GM23338 (cell line): ENCODE data around the gene CD3D. TPM values are rescaled to one million over a fixed set of nuclear protein-coding genes. Genes with fewer than 3 reads are reported as not detected.

Experiments
- ATAC-seq: fragments of 200-7000 bp; cut with Tn5 transposase; 3 replicates; pipeline ENCODE4 v1.9.1; 2020
- DNase-seq: peaks from one replicate; pipeline ENCODE4 v3.0.0-alpha.2; 2015; ENCODE audit warnings: low spot score
- H2AFZ ChIP-seq: fragments of 200-600 bp; sonication (generic); 2 replicates; pipeline ENCODE4 v1.8.0; 2016; ENCODE audit warnings: antibody characterized with exemption, mild to moderate bottlenecking, moderate library complexity
- H3F3A ChIP-seq: fragments of 200-600 bp; sonication (generic); replicated peaks from 2 replicates; pipeline ENCODE4 v1.8.0; 2017; ENCODE audit warnings: antibody characterized with exemption, mixed run types, low read depth
- H3K27ac ChIP-seq: fragments of 200-600 bp; sonication (generic); 2 replicates; pipeline ENCODE4 v1.6.1; 2016; ENCODE audit warnings: low read depth
- H3K27me3 ChIP-seq: fragments of 200-600 bp; sonication (generic); 2 replicates; pipeline ENCODE4 v1.8.0; 2016; ENCODE audit warnings: mild to moderate bottlenecking, mixed run types, moderate library complexity; ENCODE audit not compliant: insufficient read depth
- H3K36me3 ChIP-seq: fragments of 200-600 bp; sonication (generic); 2 replicates; pipeline ENCODE4 v1.8.0; 2016; ENCODE audit warnings: mild to moderate bottlenecking; ENCODE audit not compliant: insufficient read depth
- H3K4me1 ChIP-seq: fragments of 200-600 bp; sonication (generic); 2 replicates; pipeline ENCODE4 v1.8.0; 2016; ENCODE audit warnings: mild to moderate bottlenecking, moderate library complexity; ENCODE audit not compliant: insufficient read depth
- H3K4me2 ChIP-seq: fragments of 200-600 bp; sonication (generic); 2 replicates; pipeline ENCODE4 v1.7.1; 2017; ENCODE audit warnings: mixed run types
- H3K4me3 ChIP-seq: fragments of 200-600 bp; sonication (generic); 2 replicates; pipeline ENCODE4 v1.6.1; 2016; ENCODE audit warnings: mixed run types
- H3K79me2 ChIP-seq: fragments of 200-600 bp; sonication (generic); replicated peaks from 2 replicates; pipeline ENCODE4 v1.8.0; 2017; ENCODE audit warnings: mild to moderate bottlenecking; ENCODE audit not compliant: insufficient read depth
- H3K9me2 ChIP-seq: fragments of 200-600 bp; sonication (generic); 2 replicates; pipeline ENCODE4 v1.8.0; 2017; ENCODE audit not compliant: insufficient read depth
- H4K20me1 ChIP-seq: fragments of 200-600 bp; sonication (generic); replicated peaks from 2 replicates; pipeline ENCODE4 v1.8.0; 2017; ENCODE audit warnings: mild to moderate bottlenecking; ENCODE audit not compliant: insufficient read depth
- H3K27ac Mint-ChIP-seq: 2 replicates; pipeline ENCODE4 v1.8.0; 2020; ENCODE audit warnings: inconsistent platforms, mild to moderate bottlenecking, moderate library complexity, mixed read lengths
- H3K27me3 Mint-ChIP-seq: 3 replicates; pipeline ENCODE4 v1.8.0; 2022; ENCODE audit warnings: low read depth, mild to moderate bottlenecking, moderate library complexity, mixed read lengths, inconsistent platforms; ENCODE audit not compliant: insufficient read depth, poor library complexity
- H3K36me3 Mint-ChIP-seq: 3 replicates; pipeline ENCODE4 v1.8.0; 2021; ENCODE audit warnings: low read depth, mild to moderate bottlenecking, inconsistent platforms, moderate library complexity, mixed read lengths
- H3K4me1 Mint-ChIP-seq: 3 replicates; pipeline ENCODE4 v1.8.0; 2020; ENCODE audit warnings: mild to moderate bottlenecking, inconsistent platforms, mixed read lengths
- H3K4me3 Mint-ChIP-seq: 3 replicates; pipeline ENCODE4 v1.8.0; 2021; ENCODE audit warnings: moderate library complexity, mild to moderate bottlenecking, inconsistent platforms, mixed read lengths
- H3K9me3 Mint-ChIP-seq: 3 replicates; pipeline ENCODE4 v1.8.0; 2020; ENCODE audit warnings: moderate library complexity, mild to moderate bottlenecking, inconsistent platforms, mixed read lengths
- EZH2 ChIP-seq: fragments of 200-600 bp; sonication (generic); IDR thresholded peaks from one replicate; pipeline ENCODE4 v1.8.0; 2017; ENCODE audit warnings: antibody characterized with exemption, mild to moderate bottlenecking, low read depth; ENCODE audit not compliant: unreplicated experiment
- EZH2phosphoT487 ChIP-seq: fragments of 200-600 bp; sonication (generic); IDR thresholded peaks from one replicate; pipeline ENCODE4 v1.8.1; 2018; ENCODE audit warnings: antibody characterized with exemption; ENCODE audit not compliant: unreplicated experiment
- STAT1 ChIP-seq: IDR thresholded peaks from one replicate; pipeline ENCODE4 v1.6.1; 2016; ENCODE audit warnings: antibody characterized with exemption; ENCODE audit not compliant: unreplicated experiment
- polyA plus RNA-seq: library from polyadenylated mRNA; unstranded; fragments of >200 nt; fragmentation: Nextera tagmentation; extraction: Ambion mirVana; gene quantifications from 2 replicates; pipeline ENCODE4 v1.2.1, GENCODE V29; 2016
- total RNA-seq: library from RNA; depleted of rRNA; stranded (reverse); fragments of >200 nt; shearing (Covaris generic); gene quantifications from 2 replicates; pipeline ENCODE4 v1.2.3, GENCODE V29; 2014
- TF ChIP-seq, protein P1 (sequence below): IDR thresholded peaks from 2 replicates; pipeline ENCODE4 v1.6.1; 2016; ENCODE audit warnings: antibody characterized with exemption
- TF ChIP-seq, protein P2 (sequence below), 2 experiments: fragments of 200-600 bp in 1 of 2; sonication (generic) in 1 of 2; conservative IDR thresholded peaks; 2 replicates each; pipeline versions ENCODE4 v1.5.1 to v1.6.1; 2016 to 2017; ENCODE audit warnings: antibody characterized with exemption in 2 of 2, low read depth in 2 of 2, mild to moderate bottlenecking in 2 of 2, moderate library complexity in 1 of 2
- TF ChIP-seq, protein P3 (sequence below): fragments of 250-450 bp; sonication (Bioruptor Pico); IDR thresholded peaks from 2 replicates; pipeline ENCODE4 v1.5.0; 2020; ENCODE audit warnings: mild to moderate bottlenecking, moderate library complexity

The CD3D gene
- total and polyA plus RNA-seq, 2 experiments from 2014 or later: not detected

DNA sequence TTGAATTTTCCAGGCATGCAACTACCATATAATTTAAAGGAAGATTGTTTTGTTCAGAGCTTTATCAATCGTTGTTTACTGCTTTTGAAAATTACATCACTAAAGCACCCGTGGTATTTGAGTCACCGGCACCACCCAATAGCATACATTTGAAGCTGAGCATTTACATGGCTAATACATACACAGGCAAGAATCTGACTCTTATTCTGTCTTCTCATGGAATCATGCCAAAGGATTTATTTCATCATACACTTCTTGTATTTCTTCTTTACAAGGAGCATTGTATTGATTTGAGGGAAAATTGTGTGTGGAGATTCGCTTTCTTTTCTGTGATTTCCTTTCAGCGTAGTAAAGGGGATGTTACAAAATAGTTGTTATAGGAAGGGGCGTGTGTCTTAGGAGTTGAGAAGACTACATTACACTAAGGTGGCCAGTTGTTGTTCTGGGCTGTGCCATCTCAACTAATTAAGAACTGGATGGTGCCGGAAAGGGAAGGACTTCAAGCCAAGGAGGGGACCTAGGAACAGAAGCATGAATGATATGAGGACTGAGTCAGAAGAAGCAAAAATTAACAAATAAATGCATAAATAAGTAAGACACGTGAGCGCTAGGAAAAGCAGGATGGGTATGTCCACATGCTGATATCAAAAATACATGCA lies 50.9 kb downstream of the CD3D start (continued):
- TF ChIP-seq, protein P1, sequence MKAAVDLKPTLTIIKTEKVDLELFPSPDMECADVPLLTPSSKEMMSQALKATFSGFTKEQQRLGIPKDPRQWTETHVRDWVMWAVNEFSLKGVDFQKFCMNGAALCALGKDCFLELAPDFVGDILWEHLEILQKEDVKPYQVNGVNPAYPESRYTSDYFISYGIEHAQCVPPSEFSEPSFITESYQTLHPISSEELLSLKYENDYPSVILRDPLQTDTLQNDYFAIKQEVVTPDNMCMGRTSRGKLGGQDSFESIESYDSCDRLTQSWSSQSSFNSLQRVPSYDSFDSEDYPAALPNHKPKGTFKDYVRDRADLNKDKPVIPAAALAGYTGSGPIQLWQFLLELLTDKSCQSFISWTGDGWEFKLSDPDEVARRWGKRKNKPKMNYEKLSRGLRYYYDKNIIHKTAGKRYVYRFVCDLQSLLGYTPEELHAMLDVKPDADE: no peak
- TF ChIP-seq, protein P2, sequence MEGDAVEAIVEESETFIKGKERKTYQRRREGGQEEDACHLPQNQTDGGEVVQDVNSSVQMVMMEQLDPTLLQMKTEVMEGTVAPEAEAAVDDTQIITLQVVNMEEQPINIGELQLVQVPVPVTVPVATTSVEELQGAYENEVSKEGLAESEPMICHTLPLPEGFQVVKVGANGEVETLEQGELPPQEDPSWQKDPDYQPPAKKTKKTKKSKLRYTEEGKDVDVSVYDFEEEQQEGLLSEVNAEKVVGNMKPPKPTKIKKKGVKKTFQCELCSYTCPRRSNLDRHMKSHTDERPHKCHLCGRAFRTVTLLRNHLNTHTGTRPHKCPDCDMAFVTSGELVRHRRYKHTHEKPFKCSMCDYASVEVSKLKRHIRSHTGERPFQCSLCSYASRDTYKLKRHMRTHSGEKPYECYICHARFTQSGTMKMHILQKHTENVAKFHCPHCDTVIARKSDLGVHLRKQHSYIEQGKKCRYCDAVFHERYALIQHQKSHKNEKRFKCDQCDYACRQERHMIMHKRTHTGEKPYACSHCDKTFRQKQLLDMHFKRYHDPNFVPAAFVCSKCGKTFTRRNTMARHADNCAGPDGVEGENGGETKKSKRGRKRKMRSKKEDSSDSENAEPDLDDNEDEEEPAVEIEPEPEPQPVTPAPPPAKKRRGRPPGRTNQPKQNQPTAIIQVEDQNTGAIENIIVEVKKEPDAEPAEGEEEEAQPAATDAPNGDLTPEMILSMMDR (conservative IDR thresholded peaks at IDR 0.05; ENCODE audit: low read depth in 2 of 2): no peak
- TF ChIP-seq EZH2phosphoT487: no peak

DNA sequence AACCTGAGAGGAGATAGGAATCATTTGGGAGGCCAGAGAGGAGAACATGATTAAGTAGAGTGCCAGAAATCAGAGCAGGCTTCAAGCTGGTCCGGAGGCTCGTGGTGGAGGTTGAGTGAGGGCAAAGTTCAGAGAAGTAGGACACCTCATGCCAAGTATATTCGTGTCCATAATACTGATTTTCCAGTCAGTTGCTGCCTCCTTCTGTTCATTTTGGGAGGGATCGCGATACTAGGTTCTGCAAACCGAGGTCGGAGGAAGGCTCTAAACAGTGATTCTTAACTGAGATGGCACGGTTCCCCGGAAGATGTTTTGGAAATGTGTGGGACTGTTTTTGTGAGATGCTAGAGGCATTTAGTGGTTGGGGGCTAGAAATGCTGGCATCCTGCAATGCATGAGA lies 51.6 kb downstream of the CD3D start:
- Histone ChIP-seq H3K4me2 (no peak overlapping the region), H2AFZ (no peak overlapping the region), H3F3A (no peaks in the 10 kb centered on the region), H4K20me1 (no peaks in the 10 kb centered on the region), H3K27me3 (no peaks in the 10 kb centered on the region), H3K79me2 (no peaks in the 10 kb centered on the region), H3K9me2 (no peaks in the 10 kb centered on the region), H3K4me1 (0 out of 2 replicates have a peak, but pooled peaks cover 3% of the 10 kb centered on the region), H3K4me3 (no peak overlapping the region), H3K27ac (no peak overlapping the region), H3K36me3 (no peaks in the 10 kb centered on the region)
- DNase-seq (peak; percentile 70), ATAC-seq (peak; percentile 73)
- H3K36me3 Mint-ChIP-seq: no peaks in the 10 kb centered on the region
- H3K4me3 Mint-ChIP-seq: no peak overlapping the region
- no peak overlapping the region for H3K27ac Mint-ChIP-seq
- no peaks in the 10 kb centered on the region for H3K9me3 Mint-ChIP-seq
- H3K27me3 Mint-ChIP-seq: no peaks in the 10 kb centered on the region
- H3K4me1 Mint-ChIP-seq: peaks cover 7% of the 10 kb centered on the region
- TF ChIP-seq, protein P2 (conservative IDR thresholded peaks at IDR 0.05; ENCODE audit: low read depth in 2 of 2): peak; percentile 55 to 78
- no peak for TF ChIP-seq STAT1

DNA sequence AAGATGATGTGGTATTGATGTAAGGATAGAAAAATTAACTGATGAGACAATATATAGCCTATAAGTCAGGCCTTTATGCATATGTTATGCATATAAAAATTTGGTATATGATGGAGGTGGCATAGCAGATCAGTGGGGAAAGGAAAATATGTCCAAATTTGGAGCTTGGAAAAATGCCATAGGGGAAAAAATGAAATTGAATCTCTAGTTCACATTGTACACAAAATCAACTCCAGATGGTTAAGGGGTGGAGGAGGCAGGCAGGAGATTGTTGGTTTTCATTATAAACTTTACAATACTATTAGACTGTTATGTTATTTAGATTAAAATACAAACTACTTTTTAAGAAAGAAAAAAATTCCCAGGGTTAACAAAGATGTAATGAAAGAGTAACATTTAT lies 53.1 kb downstream of the CD3D start:
- Histone ChIP-seq H3K27me3 (no peaks in the 10 kb centered on the region), H3K4me2 (no peak overlapping the region), H3K4me1 (no peaks in the 10 kb centered on the region), H3K27ac (no peak overlapping the region), H3F3A (no peaks in the 10 kb centered on the region), H3K36me3 (no peaks in the 10 kb centered on the region), H4K20me1 (no peaks in the 10 kb centered on the region), H3K79me2 (no peaks in the 10 kb centered on the region), H3K9me2 (no peaks in the 10 kb centered on the region), H2AFZ (no peak overlapping the region), H3K4me3 (no peak overlapping the region)
- Mint-ChIP-seq H3K4me1 (no peaks in the 10 kb centered on the region), H3K9me3 (no peaks in the 10 kb centered on the region), H3K27ac (no peak overlapping the region), H3K27me3 (no peaks in the 10 kb centered on the region), H3K36me3 (no peaks in the 10 kb centered on the region), H3K4me3 (no peak overlapping the region)
- no peak for ATAC-seq
- DNase-seq: no peak
- TF ChIP-seq STAT1 (no peak), EZH2 (no peak)
- TF ChIP-seq, protein P3, sequence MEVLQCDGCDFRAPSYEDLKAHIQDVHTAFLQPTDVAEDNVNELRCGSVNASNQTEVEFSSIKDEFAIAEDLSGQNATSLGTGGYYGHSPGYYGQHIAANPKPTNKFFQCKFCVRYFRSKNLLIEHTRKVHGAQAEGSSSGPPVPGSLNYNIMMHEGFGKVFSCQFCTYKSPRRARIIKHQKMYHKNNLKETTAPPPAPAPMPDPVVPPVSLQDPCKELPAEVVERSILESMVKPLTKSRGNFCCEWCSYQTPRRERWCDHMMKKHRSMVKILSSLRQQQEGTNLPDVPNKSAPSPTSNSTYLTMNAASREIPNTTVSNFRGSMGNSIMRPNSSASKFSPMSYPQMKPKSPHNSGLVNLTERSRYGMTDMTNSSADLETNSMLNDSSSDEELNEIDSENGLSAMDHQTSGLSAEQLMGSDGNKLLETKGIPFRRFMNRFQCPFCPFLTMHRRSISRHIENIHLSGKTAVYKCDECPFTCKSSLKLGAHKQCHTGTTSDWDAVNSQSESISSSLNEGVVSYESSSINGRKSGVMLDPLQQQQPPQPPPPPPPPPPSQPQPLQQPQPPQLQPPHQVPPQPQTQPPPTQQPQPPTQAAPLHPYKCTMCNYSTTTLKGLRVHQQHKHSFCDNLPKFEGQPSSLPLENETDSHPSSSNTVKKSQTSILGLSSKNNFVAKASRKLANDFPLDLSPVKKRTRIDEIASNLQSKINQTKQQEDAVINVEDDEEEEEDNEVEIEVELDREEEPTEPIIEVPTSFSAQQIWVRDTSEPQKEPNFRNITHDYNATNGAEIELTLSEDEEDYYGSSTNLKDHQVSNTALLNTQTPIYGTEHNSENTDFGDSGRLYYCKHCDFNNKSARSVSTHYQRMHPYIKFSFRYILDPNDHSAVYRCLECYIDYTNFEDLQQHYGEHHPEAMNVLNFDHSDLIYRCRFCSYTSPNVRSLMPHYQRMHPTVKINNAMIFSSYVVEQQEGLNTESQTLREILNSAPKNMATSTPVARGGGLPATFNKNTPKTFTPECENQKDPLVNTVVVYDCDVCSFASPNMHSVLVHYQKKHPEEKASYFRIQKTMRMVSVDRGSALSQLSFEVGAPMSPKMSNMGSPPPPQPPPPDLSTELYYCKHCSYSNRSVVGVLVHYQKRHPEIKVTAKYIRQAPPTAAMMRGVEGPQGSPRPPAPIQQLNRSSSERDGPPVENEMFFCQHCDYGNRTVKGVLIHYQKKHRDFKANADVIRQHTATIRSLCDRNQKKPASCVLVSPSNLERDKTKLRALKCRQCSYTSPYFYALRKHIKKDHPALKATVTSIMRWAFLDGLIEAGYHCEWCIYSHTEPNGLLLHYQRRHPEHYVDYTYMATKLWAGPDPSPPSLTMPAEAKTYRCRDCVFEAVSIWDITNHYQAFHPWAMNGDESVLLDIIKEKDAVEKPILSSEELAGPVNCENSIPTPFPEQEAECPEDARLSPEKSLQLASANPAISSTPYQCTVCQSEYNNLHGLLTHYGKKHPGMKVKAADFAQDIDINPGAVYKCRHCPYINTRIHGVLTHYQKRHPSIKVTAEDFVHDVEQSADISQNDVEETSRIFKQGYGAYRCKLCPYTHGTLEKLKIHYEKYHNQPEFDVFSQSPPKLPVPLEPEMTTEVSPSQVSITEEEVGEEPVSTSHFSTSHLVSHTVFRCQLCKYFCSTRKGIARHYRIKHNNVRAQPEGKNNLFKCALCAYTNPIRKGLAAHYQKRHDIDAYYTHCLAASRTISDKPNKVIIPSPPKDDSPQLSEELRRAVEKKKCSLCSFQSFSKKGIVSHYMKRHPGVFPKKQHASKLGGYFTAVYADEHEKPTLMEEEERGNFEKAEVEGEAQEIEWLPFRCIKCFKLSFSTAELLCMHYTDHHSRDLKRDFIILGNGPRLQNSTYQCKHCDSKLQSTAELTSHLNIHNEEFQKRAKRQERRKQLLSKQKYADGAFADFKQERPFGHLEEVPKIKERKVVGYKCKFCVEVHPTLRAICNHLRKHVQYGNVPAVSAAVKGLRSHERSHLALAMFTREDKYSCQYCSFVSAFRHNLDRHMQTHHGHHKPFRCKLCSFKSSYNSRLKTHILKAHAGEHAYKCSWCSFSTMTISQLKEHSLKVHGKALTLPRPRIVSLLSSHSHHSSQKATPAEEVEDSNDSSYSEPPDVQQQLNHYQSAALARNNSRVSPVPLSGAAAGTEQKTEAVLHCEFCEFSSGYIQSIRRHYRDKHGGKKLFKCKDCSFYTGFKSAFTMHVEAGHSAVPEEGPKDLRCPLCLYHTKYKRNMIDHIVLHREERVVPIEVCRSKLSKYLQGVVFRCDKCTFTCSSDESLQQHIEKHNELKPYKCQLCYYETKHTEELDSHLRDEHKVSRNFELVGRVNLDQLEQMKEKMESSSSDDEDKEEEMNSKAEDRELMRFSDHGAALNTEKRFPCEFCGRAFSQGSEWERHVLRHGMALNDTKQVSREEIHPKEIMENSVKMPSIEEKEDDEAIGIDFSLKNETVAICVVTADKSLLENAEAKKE (CRISPR knock-in tag): no peak
